Panc1 (cell line): Measurements from ENCODE around the gene N4BP2L2. TPM values are rescaled to one million over a fixed set of nuclear protein-coding genes. Genes with fewer than 3 reads are reported as not detected.

Experiments used
- ATAC-seq: fragments of 200-7000 bp; cut with Tn5 transposase; 2 replicates; pipeline ENCODE4 v1.9.1; 2020; ENCODE audit warnings: mild to moderate bottlenecking, moderate library complexity
- BruUV-seq: library from RNA; stranded (reverse); fragments of 400-500 nt; replicated peaks from 2 replicates; lab custom pipeline; 2021; lab: Mats Ljungman, UMichigan
- CTCF ChIA-PET: fragments of 300-600 bp; sonication (Branson Sonifier 250); formaldehyde crosslinking; loops from one replicate; lab custom pipeline; 2022; ENCODE audit warnings: antibody characterized with exemption; lab: Charles Lee
- POLR2A ChIA-PET: fragments of 300-600 bp; sonication (Branson Sonifier 250); formaldehyde crosslinking; loops from one replicate; lab custom pipeline; 2022; ENCODE audit warnings: antibody characterized with exemption; lab: Charles Lee
- DNase-seq: peaks from one replicate; pipeline ENCODE4 v3.0.0-alpha.2; 2010; ENCODE audit warnings: low read depth, low spot score
- H3K27ac ChIP-seq: 2 replicates; pipeline ENCODE4 v1.5.1; 2011; ENCODE audit warnings: mild to moderate bottlenecking, low read length, inconsistent platforms
- H3K27me3 ChIP-seq: fragments of 200-500 bp; sonication (Bioruptor generic); 2 replicates; pipeline ENCODE4 v1.6.0; 2014; ENCODE audit warnings: low read length, inconsistent platforms; ENCODE audit not compliant: control insufficient read depth, insufficient read depth
- H3K36me3 ChIP-seq: fragments of 200-500 bp; sonication (Bioruptor generic); 2 replicates; pipeline ENCODE4 v1.5.1; 2014; ENCODE audit warnings: inconsistent platforms, mild to moderate bottlenecking, low read length, moderate library complexity; ENCODE audit not compliant: control insufficient read depth, insufficient read depth
- H3K4me1 ChIP-seq: 2 replicates; pipeline ENCODE4 v1.5.1; 2011; ENCODE audit warnings: inconsistent platforms, mild to moderate bottlenecking, low read length, moderate library complexity; ENCODE audit not compliant: control insufficient read depth, insufficient read depth
- H3K4me3 ChIP-seq, 2 experiments: 2 replicates each; pipeline ENCODE4 v1.5.1; 2011 to 2012; ENCODE audit warnings: low read depth in 2 of 2, low read length in 2 of 2, mild to moderate bottlenecking in 2 of 2, inconsistent platforms in 1 of 2, moderate library complexity in 1 of 2
- H3K9me3 ChIP-seq: fragments of 200-500 bp; sonication (Bioruptor generic); 2 replicates; pipeline ENCODE4 v1.5.1; 2014; ENCODE audit warnings: low read depth, mild to moderate bottlenecking, inconsistent platforms, low read length, moderate library complexity; ENCODE audit not compliant: control insufficient read depth, insufficient read depth
- CTCF ChIP-seq: fragments of 450-650 bp; IDR thresholded peaks from 2 replicates; pipeline ENCODE4 v1.5.1; 2017; ENCODE audit warnings: mild to moderate bottlenecking
- POLR2AphosphoS5 ChIP-seq: IDR thresholded peaks from 2 replicates; pipeline ENCODE4 v1.6.1; 2012; ENCODE audit warnings: mild to moderate bottlenecking, low read depth, low read length, moderate library complexity
- SIN3A ChIP-seq: IDR thresholded peaks from 2 replicates; pipeline ENCODE4 v1.6.1; 2012; ENCODE audit warnings: low read depth, mild to moderate bottlenecking, low read length, moderate library complexity, borderline replicate concordance; ENCODE audit not compliant: insufficient read depth
- TCF7L2 ChIP-seq: IDR thresholded peaks from 2 replicates; pipeline ENCODE4 v1.6.1; 2011; ENCODE audit warnings: mild to moderate bottlenecking, low read depth, low read length, inconsistent platforms
- in situ Hi-C: cut with HindIII; loops from 2 replicates; pipeline ENCODE4 v1.10.0; 2016; ENCODE audit warnings: low sequenced_read_pairs, low pct_unique_long_range_greater_than_20kb
- intact Hi-C: fragments of 100-400 bp; cut with micrococcal nuclease; formaldehyde crosslinking; loops from one replicate; pipeline ENCODE4 v1.10.0; 2022; ENCODE audit not compliant: unreplicated experiment
- total RNA-seq: library from RNA; stranded (reverse); gene quantifications from one replicate; pipeline ENCODE4 v1.2.1, GENCODE V29; 2021; ENCODE audit not compliant: unreplicated experiment
- TF ChIP-seq, protein P1 (sequence below), 2 experiments: IDR thresholded peaks; 2 replicates each; pipeline ENCODE4 v1.6.1; 2011 to 2012; ENCODE audit warnings: low read depth in 2 of 2, control low read depth in 1 of 2, low read length in 1 of 2, mild to moderate bottlenecking in 1 of 2, moderate library complexity in 1 of 2; ENCODE audit not compliant: insufficient read depth in 1 of 2

The N4BP2L2 gene
- total RNA-seq, 1 experiment from 2014 or later: 43.8 TPM

DNA sequence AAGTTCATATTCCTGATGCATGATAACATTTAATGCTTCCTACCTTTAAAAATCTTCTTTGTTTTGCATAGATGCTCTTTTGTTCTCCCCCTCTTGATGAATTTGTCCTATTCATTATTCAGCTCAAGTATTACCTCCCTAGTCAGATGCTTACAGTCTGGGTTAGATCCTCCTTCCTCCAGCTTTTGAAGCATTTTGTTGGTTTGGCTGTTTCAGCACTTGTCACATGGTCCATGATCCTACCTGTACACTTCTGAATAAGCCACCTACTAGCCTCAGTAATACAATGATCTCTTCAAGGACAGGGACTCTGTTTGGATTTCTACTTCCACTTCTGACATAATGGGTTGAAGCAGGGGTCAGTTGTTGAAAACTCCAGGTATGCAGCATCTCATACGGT, 148.1 kb downstream of the N4BP2L2 start:
- no TSS peak for BruUV-seq
- Histone ChIP-seq H3K36me3 (peaks cover 3% of the 10 kb centered on the region; the same call in 1 of the 2 replicates), H3K27me3 (no peaks in the 10 kb centered on the region), H3K4me1 (no peaks in the 10 kb centered on the region), H3K27ac (no peak overlapping the region), H3K4me3 (no peak overlapping the region), H3K9me3 (no peaks in the 10 kb centered on the region)
- intact Hi-C loops (no loop called here), in situ Hi-C loops (no loop called here)
- CTCF ChIA-PET: no interaction called here
- POLR2A ChIA-PET: no interaction called here
- TF ChIP-seq, protein P1, sequence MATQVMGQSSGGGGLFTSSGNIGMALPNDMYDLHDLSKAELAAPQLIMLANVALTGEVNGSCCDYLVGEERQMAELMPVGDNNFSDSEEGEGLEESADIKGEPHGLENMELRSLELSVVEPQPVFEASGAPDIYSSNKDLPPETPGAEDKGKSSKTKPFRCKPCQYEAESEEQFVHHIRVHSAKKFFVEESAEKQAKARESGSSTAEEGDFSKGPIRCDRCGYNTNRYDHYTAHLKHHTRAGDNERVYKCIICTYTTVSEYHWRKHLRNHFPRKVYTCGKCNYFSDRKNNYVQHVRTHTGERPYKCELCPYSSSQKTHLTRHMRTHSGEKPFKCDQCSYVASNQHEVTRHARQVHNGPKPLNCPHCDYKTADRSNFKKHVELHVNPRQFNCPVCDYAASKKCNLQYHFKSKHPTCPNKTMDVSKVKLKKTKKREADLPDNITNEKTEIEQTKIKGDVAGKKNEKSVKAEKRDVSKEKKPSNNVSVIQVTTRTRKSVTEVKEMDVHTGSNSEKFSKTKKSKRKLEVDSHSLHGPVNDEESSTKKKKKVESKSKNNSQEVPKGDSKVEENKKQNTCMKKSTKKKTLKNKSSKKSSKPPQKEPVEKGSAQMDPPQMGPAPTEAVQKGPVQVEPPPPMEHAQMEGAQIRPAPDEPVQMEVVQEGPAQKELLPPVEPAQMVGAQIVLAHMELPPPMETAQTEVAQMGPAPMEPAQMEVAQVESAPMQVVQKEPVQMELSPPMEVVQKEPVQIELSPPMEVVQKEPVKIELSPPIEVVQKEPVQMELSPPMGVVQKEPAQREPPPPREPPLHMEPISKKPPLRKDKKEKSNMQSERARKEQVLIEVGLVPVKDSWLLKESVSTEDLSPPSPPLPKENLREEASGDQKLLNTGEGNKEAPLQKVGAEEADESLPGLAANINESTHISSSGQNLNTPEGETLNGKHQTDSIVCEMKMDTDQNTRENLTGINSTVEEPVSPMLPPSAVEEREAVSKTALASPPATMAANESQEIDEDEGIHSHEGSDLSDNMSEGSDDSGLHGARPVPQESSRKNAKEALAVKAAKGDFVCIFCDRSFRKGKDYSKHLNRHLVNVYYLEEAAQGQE (IDR thresholded peaks at IDR 0.05; ENCODE audit: insufficient read depth in 1 of 2, low read depth in 2 of 2, low read length in 1 of 2): no peak
- TF ChIP-seq SIN3A: no peak
- no peak for TF ChIP-seq CTCF
- no peak for TF ChIP-seq TCF7L2
- no peak for TF ChIP-seq POLR2AphosphoS5
- ATAC-seq: no peak
- no peak for DNase-seq

DNA sequence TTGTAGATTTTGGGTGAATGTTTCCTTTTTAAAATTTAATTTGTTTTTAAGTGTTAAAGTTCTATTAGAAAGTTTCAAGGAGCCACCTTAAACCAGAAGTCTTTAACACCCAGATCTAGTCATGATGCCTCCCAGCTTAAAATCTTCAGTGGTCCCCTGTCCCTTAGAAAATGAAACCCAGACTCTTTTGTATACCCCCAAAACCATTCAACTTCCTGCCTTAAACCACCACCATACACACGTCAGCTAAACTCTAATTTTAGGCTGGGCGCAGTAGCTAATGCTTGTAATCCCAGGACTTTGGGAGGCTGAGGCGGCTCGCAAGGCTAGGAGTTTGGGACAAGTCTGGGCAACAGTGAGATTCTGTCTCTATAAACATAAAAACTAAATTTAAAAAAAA, 148.5 kb downstream of the N4BP2L2 start:
- in situ Hi-C loops (no loop called here), intact Hi-C loops (no loop called here)
- no peaks in the 10 kb centered on the region for H3K27me3 ChIP-seq
- H3K4me3 ChIP-seq: no peak overlapping the region
- ChIA-PET POLR2A (no interaction called here), CTCF (no interaction called here)
- BruUV-seq: no TSS peak
- H3K36me3 ChIP-seq: peaks cover 2% of the 10 kb centered on the region; the same call in 1 of the 2 replicates
- H3K27ac ChIP-seq: no peak overlapping the region
- no peaks in the 10 kb centered on the region for H3K4me1 ChIP-seq
- ATAC-seq: no peak
- TF ChIP-seq, protein P1 (IDR thresholded peaks at IDR 0.05; ENCODE audit: insufficient read depth in 1 of 2, low read depth in 2 of 2, low read length in 1 of 2): no peak
- no peak for TF ChIP-seq CTCF
- no peak for TF ChIP-seq POLR2AphosphoS5
- no peak for TF ChIP-seq TCF7L2
- no peak for TF ChIP-seq SIN3A
- no peak for DNase-seq
- H3K9me3 ChIP-seq: no peaks in the 10 kb centered on the region
